Peyer's patch (tissue), 4 donors: Measurements from ENCODE around the gene ADGRL3. TPM values are rescaled to one million over a fixed set of nuclear protein-coding genes. Genes with fewer than 3 reads are reported as not detected.

Experiments
- DNase-seq, 3 donors: peaks; one replicate each; pipeline ENCODE4 v3.0.0-alpha.2; 2017 to 2019
- H3K27ac ChIP-seq, 4 donors: fragments of 200-600 bp; sonication (generic); one replicate each; pipeline ENCODE4 v1.5.1; 2016 to 2019
- H3K27me3 ChIP-seq, 2 donors: fragments of 200-600 bp; sonication (generic); one replicate each; pipeline ENCODE4 v1.5.1; 2019
- H3K36me3 ChIP-seq, 3 donors: fragments of 200-600 bp; sonication (generic); one replicate each; pipeline ENCODE4 v1.5.1; 2016 to 2019
- H3K4me1 ChIP-seq, 4 donors: fragments of 200-600 bp; sonication (generic); one replicate each; pipeline ENCODE4 v1.5.1; 2016 to 2019
- H3K4me3 ChIP-seq, 4 donors: fragments of 200-600 bp; sonication (generic); 1 replicate in 3 of 4; 2 replicates in 1 of 4; pipeline ENCODE4 v1.5.1; 2016 to 2019; ENCODE audit warnings: mild to moderate bottlenecking in 1 of 4
- H3K9me3 ChIP-seq, 4 donors: fragments of 200-600 bp; sonication (generic); one replicate each; pipeline ENCODE4 v1.5.1; 2016 to 2019; ENCODE audit warnings: mild to moderate bottlenecking in 1 of 4
- POLR2A ChIP-seq, 2 donors: fragments of 450-650 bp; IDR thresholded peaks; one replicate each; pipeline ENCODE4 v1.5.1; 2017; ENCODE audit warnings: antibody characterized with exemption in 2 of 2, mild to moderate bottlenecking in 2 of 2, moderate library complexity in 2 of 2
- total RNA-seq, 4 donors: library from RNA; depleted of rRNA; stranded (reverse); fragments of >200 nt; gene quantifications; one replicate each; pipeline ENCODE4 v1.1.0, GENCODE V29; 2016
- TF ChIP-seq, protein P1 (sequence below), 6 experiments: fragments of 450-650 bp in 4 of 6; fragments of 200-600 bp in 2 of 6; sonication (generic) in 1 of 6; IDR thresholded peaks; one replicate each; pipeline ENCODE4 v1.5.1; 2017 to 2019; ENCODE audit warnings: antibody characterized with exemption in 6 of 6, mild to moderate bottlenecking in 3 of 6, moderate library complexity in 1 of 6

ADGRL3 gene
- total RNA-seq, 4 donors from 2014 or later = 3.7 to 39.6 (median 9.1) TPM

DNA sequence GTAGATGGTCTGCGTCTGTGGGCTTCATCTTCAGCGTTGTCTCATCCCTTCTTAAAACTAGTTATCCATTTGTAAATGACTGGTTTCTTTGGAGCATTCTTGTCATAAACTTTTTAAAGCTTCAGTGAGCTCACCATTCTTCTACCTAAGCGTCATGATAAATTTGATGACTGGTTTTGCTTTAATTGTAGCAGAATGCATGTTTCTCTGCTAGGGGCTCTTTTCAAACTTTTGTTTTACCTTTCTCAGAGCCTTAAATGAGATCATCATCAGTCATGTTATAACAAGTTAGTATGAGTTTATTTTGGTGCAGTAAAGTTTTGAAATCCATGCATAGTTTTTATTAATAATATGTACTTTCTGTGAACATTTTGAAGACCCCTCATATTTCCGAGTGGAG, 6.3 kb upstream of the ADGRL3 start:
- no peaks in the 10 kb centered on the region for H3K9me3 ChIP-seq
- no peaks in the 10 kb centered on the region for H3K36me3 ChIP-seq
- no peaks in the 10 kb centered on the region for H3K4me1 ChIP-seq
- H3K27me3 ChIP-seq = no peaks in the 10 kb centered on the region
- TF ChIP-seq, protein P1, sequence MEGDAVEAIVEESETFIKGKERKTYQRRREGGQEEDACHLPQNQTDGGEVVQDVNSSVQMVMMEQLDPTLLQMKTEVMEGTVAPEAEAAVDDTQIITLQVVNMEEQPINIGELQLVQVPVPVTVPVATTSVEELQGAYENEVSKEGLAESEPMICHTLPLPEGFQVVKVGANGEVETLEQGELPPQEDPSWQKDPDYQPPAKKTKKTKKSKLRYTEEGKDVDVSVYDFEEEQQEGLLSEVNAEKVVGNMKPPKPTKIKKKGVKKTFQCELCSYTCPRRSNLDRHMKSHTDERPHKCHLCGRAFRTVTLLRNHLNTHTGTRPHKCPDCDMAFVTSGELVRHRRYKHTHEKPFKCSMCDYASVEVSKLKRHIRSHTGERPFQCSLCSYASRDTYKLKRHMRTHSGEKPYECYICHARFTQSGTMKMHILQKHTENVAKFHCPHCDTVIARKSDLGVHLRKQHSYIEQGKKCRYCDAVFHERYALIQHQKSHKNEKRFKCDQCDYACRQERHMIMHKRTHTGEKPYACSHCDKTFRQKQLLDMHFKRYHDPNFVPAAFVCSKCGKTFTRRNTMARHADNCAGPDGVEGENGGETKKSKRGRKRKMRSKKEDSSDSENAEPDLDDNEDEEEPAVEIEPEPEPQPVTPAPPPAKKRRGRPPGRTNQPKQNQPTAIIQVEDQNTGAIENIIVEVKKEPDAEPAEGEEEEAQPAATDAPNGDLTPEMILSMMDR (IDR thresholded peaks at IDR 0.05) = no peak
- no peak for TF ChIP-seq POLR2A (IDR thresholded peaks at IDR 0.05)
- H3K4me3 ChIP-seq = no peak overlapping the region
- no peak overlapping the region for H3K27ac ChIP-seq
- DNase-seq = no peak

DNA sequence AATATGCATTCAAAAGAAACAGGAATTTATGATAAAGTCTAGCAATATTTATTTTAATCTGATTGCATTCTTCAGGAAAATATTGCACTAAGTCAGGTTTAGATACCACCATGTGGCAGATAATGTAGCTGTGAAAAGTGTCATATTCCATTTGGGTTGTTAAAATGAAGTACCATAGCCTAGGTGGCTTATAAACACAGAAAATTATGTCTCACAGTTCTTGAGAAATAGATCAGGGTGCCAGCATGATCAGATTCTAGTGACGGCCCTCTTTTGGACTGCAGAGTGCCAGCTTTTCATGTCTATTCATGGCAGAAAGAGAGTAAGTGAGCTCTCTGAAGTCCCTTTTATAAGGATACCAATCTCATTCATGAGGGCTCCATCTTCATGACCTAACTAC, 5.6 kb upstream of the ADGRL3 start:
- H3K4me1 ChIP-seq = no peaks in the 10 kb centered on the region
- H3K36me3 ChIP-seq = no peaks in the 10 kb centered on the region
- no peak overlapping the region for H3K4me3 ChIP-seq
- TF ChIP-seq, protein P1 (IDR thresholded peaks at IDR 0.05) = no peak
- TF ChIP-seq POLR2A (IDR thresholded peaks at IDR 0.05) = no peak
- no peaks in the 10 kb centered on the region for H3K27me3 ChIP-seq
- H3K9me3 ChIP-seq = no peaks in the 10 kb centered on the region
- DNase-seq = no peak
- H3K27ac ChIP-seq = no peak overlapping the region

DNA sequence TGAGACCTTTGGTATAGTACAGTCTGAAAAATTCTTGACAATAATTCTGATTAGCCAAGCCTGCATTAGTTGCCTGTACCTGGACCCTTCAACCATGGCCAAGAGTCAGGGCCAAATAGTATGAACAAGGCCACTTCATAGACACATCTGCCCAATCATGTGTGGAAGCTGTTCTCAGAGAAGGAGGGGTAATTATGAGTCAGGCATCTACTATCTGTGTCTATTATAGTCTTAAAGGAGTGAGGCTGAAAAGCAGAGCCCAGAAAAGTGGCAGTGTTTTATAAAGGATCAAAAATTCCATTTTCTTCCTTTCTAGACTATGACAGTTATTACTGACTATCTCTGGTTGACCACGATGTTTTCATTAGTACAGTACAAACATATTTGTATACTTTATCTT, 5.0 kb upstream of the ADGRL3 start:
- Histone ChIP-seq H3K4me3 (no peak overlapping the region), H3K9me3 (no peaks in the 10 kb centered on the region), H3K36me3 (no peaks in the 10 kb centered on the region), H3K27ac (no peak overlapping the region), H3K27me3 (peaks cover 0 to under 1% of the 10 kb centered on the region in 2 donors), H3K4me1 (no peaks in the 10 kb centered on the region)
- TF ChIP-seq POLR2A (IDR thresholded peaks at IDR 0.05) = no peak
- TF ChIP-seq, protein P1 (IDR thresholded peaks at IDR 0.05) = no peak
- DNase-seq = no peak

DNA sequence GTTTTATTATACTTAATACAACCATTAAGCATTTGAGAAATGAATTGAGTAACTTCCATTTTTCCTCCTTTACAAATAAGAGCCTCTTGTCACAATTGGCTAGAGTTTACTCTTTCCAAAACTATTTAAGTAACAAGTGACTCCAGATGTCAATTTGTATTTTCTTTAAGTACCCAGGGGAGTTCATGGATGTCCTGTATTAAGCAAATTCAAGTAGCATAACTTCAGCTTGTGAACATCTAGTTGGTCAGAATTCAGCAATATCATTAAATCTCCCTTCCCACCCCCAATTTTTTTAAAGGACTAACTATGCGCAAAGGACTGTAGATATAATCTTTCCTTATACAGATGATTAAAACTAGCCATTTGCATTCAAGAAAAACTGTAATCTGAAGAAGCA, 1.4 kb upstream of the ADGRL3 start:
- no peak overlapping the region for H3K4me3 ChIP-seq

DNA sequence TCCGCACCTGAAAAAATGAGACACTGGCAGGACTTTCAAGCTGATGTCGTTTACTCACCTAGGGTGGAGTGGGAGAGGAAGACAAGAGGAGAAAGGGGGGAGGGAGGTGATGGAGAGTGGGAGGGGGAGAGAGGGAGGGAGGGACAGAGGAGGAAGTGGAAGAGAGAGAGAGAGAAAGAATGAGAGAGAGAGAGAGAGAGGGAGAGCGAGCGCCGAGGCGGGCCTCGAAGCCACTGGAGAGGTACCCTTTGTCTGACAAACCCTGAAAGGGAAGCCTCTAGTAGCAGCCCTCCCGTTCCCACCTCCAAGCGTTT, 296 bp upstream of the ADGRL3 start:
- peak overlapping the region in 3 of 4 donors; percentile 32 to 58 (median 53) for H3K4me3 ChIP-seq
- H3K27ac ChIP-seq = peak overlapping the region in 2 of 4 donors; percentile 73 to 76
- no peaks in the 10 kb centered on the region for H3K36me3 ChIP-seq
- no peaks in the 10 kb centered on the region for H3K9me3 ChIP-seq
- no peak for DNase-seq
- no peak for TF ChIP-seq POLR2A (IDR thresholded peaks at IDR 0.05)
- TF ChIP-seq, protein P1 (IDR thresholded peaks at IDR 0.05) = no peak
- H3K27me3 ChIP-seq = peaks cover 0 to 9% of the 10 kb centered on the region in 2 donors
- no peaks in the 10 kb centered on the region for H3K4me1 ChIP-seq

More for the DNA sequence above, 1.4 kb upstream of the ADGRL3 start:
- H3K9me3 ChIP-seq = no peaks in the 10 kb centered on the region
- TF ChIP-seq POLR2A (IDR thresholded peaks at IDR 0.05) = no peak
- TF ChIP-seq, protein P1 (IDR thresholded peaks at IDR 0.05) = no peak
- H3K27ac ChIP-seq = no peak overlapping the region
- H3K4me1 ChIP-seq = no peaks in the 10 kb centered on the region
- H3K36me3 ChIP-seq = no peaks in the 10 kb centered on the region
- DNase-seq = no peak
- peaks cover 0 to 9% of the 10 kb centered on the region in 2 donors for H3K27me3 ChIP-seq

DNA sequence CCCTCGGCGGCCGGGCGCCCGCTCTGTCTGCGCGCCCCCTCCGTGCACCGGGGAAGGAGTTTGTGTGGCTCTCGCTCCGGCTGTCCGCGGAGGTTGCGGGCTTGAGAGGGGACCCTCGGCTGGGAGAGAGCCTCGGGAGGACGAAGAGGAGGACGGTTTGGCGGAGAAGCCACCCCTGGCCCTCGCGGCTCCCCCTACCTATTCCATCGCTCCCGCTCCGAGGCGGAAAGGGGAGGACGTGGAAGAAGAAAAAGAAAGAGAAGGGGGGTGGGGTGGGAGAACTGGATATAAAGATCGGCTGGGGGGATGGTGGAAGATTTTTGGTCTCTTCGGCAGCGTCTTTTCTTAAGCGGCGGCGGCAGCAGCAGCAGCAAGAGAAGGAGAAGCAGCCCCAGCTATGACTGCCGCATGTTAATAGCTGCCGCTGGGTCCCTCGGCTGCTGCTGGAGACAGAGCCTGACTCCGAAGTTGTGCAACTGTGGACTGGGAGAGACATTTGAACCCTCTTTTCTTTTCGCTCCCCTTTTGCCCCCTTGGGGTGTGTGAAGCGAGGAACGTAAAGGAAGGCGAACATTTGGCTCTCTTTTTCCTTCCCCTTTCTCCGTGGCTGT, 895 bp downstream of the ADGRL3 start:
- peak overlapping the region; percentile 25 to 76 (median 58) for H3K27ac ChIP-seq
- H3K27me3 ChIP-seq = peaks cover 0 to 9% of the 10 kb centered on the region in 2 donors
- H3K9me3 ChIP-seq = no peaks in the 10 kb centered on the region
- H3K4me1 ChIP-seq = no peaks in the 10 kb centered on the region
- H3K36me3 ChIP-seq = no peaks in the 10 kb centered on the region
- TF ChIP-seq, protein P1 (IDR thresholded peaks at IDR 0.05) = no peak
- no peak for TF ChIP-seq POLR2A (IDR thresholded peaks at IDR 0.05)
- DNase-seq = peak in 2 of 3 donors; percentile 37 to 51
- H3K4me3 ChIP-seq = peak overlapping the region; percentile 28 to 58 (median 42)
